Measurements from ENCODE around the gene NUDT14. TPM values are rescaled to one million over a fixed set of nuclear protein-coding genes. Genes with fewer than 3 reads are reported as not detected.
A peak's percentile ranks its signal among the peaks of the same experiment; 100 is the strongest.

The NUDT14 gene
- total RNA-seq, 6 experiments from 2014 or later, result 9.0 to 27.4 (median 11.4) TPM

DNA sequence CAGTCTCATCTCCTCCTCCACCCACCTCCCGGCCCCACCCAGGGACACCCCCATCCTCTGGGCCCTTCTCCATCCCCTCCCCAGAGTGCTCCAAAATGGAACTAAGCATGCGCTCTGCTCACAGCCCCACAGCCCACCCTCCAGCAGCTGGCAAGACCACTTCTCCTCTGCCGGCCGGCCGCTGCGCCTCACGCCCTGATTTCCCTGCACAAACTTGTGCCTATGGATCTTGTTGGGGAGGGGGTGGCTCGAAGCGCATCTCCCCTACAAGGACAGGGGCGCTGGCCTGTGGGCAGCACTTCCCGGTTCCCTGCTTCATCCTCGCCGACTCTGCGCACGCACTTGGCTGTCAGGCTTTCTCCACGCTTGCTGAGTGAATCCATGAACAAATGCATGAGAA lies 19.5 kb upstream of the NUDT14 start:
- ATAC-seq, result no peak
- TF ChIP-seq, protein P1, sequence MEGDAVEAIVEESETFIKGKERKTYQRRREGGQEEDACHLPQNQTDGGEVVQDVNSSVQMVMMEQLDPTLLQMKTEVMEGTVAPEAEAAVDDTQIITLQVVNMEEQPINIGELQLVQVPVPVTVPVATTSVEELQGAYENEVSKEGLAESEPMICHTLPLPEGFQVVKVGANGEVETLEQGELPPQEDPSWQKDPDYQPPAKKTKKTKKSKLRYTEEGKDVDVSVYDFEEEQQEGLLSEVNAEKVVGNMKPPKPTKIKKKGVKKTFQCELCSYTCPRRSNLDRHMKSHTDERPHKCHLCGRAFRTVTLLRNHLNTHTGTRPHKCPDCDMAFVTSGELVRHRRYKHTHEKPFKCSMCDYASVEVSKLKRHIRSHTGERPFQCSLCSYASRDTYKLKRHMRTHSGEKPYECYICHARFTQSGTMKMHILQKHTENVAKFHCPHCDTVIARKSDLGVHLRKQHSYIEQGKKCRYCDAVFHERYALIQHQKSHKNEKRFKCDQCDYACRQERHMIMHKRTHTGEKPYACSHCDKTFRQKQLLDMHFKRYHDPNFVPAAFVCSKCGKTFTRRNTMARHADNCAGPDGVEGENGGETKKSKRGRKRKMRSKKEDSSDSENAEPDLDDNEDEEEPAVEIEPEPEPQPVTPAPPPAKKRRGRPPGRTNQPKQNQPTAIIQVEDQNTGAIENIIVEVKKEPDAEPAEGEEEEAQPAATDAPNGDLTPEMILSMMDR (IDR thresholded peaks at IDR 0.05), result no peak
- TF ChIP-seq POLR2A (IDR thresholded peaks at IDR 0.05), result no peak
- H3K4me3 ChIP-seq, result no peak overlapping the region
- H3K27me3 ChIP-seq, result peaks cover 0 to 7% of the 10 kb centered on the region in 2 donors
- intact Hi-C loops (cut with DNase I), result loop anchor here (5.0 to 10.0 kb wide), 2 partner anchors 84 to 152 kb away; no protein-coding TSS in a partner anchor
- no peak for DNase-seq
- WGBS (ENCODE audit: insufficient coverage, low coverage, low lambda C conversion rate, missing lambda C conversion rate), result 65% methylated on average over 10 of the region's 16 CpGs
- H3K4me1 ChIP-seq, result peaks cover 0 to 20% (median 9%) of the 10 kb centered on the region in 4 donors
- no peaks in the 10 kb centered on the region for H3K36me3 ChIP-seq
- H3K27ac ChIP-seq, result no peak overlapping the region
- no peaks in the 10 kb centered on the region for H3K9me3 ChIP-seq

DNA sequence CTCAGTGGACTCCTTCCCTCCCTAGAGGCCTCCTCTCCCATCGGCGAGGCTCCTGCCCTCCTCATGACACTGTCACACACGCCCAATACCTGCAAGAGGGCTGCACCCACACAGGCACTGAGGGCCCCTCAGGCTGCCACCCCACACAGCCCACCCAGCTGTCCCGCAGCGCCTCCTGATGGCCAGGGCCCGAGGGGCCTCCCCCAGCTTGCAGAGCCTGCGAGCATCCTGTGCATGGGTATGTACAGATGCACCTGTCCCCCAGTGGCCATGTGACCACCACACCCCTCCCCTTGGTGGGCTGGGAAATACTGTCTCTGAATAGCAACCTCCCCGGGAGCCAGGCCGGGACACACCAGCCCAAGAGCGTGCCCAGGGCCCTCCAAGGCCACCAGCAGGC lies 19.0 kb upstream of the NUDT14 start:
- 17% methylated on average over 1 of the region's 10 CpGs for WGBS (ENCODE audit: insufficient coverage, low coverage, low lambda C conversion rate, missing lambda C conversion rate)
- DNase-seq, result no peak
- TF ChIP-seq, protein P1 (IDR thresholded peaks at IDR 0.05), result no peak
- TF ChIP-seq POLR2A (IDR thresholded peaks at IDR 0.05), result no peak
- H3K27ac ChIP-seq, result no peak overlapping the region
- no peaks in the 10 kb centered on the region for H3K36me3 ChIP-seq
- ATAC-seq, result no peak
- intact Hi-C loops (cut with DNase I), result loop anchor here (5.0 to 10.0 kb wide), 2 partner anchors 85 to 152 kb away; no protein-coding TSS in a partner anchor
- peaks cover 0 to 7% of the 10 kb centered on the region in 2 donors for H3K27me3 ChIP-seq
- peaks cover 0 to 15% (median 6%) of the 10 kb centered on the region in 4 donors for H3K4me1 ChIP-seq
- no peak overlapping the region for H3K4me3 ChIP-seq
- H3K9me3 ChIP-seq, result no peaks in the 10 kb centered on the region

DNA sequence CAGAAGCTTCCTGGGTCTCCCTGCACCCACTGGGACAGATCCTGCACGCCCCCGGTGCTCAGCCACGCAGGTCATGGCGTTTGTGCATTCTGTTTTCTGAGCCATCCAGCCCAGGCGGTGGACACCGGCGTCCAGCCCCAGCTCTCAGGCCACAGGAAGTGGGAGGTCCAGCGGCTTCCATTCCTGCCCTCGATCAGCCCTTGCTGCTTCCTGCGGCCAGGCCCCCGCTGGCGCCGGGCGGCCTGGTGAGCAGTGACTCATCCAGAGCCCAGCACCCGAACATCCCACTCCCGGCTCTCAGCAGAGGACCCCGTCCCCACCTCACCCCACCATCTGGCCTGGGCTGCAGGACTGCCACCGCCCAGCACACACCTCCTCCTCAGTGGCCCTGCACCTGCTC lies 18.0 kb upstream of the NUDT14 start:
- Histone ChIP-seq H3K9me3 (no peaks in the 10 kb centered on the region), H3K4me1 (peaks cover 0 to 8% (median 3%) of the 10 kb centered on the region in 4 donors), H3K27ac (no peak overlapping the region), H3K36me3 (no peaks in the 10 kb centered on the region), H3K27me3 (peaks cover 0 to 7% of the 10 kb centered on the region in 2 donors), H3K4me3 (no peak overlapping the region)
- peak in 1 of 3 donors; percentile 62 for DNase-seq
- 67% methylated on average over 1 of the region's 18 CpGs for WGBS (ENCODE audit: insufficient coverage, low coverage, low lambda C conversion rate, missing lambda C conversion rate)
- peak; percentile 34 to 55 (median 50) for ATAC-seq
- TF ChIP-seq, protein P1 (IDR thresholded peaks at IDR 0.05), result no peak
- no peak for TF ChIP-seq POLR2A (IDR thresholded peaks at IDR 0.05)
- intact Hi-C loops (cut with DNase I), result no loop called here

DNA sequence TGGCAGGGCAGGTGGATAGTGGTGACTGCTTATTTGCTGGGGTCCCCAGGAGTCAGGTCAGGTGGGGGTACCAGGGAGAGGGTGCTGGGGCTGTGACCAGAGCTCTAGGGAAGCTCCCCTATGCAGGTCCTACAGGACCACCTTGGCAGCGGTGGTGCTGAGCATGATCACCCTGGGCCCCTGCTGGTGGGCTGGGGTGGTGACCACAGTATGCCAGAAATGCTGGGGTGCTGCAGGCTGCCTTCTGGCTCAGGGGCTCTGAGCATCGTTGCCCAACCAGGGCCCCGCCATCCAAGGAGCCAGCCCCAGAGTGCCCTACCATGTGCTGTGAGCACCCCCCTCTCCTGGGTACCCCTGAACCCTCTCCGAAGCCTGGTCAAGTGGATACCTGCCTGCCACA lies 17.5 kb upstream of the NUDT14 start:
- H3K27ac ChIP-seq, result no peak overlapping the region
- H3K27me3 ChIP-seq, result peaks cover 0 to 7% of the 10 kb centered on the region in 2 donors
- H3K4me1 ChIP-seq, result peaks cover 0 to 5% (median under 1%) of the 10 kb centered on the region in 4 donors
- H3K36me3 ChIP-seq, result no peaks in the 10 kb centered on the region
- ATAC-seq (no peak), DNase-seq (no peak)
- intact Hi-C loops (cut with DNase I), result no loop called here
- H3K4me3 ChIP-seq, result no peak overlapping the region
- no CpG with 5 or more reads among the region's 4 CpGs for WGBS (ENCODE audit: insufficient coverage, low coverage, low lambda C conversion rate, missing lambda C conversion rate)
- TF ChIP-seq, protein P1 (IDR thresholded peaks at IDR 0.05), result no peak
- TF ChIP-seq POLR2A (IDR thresholded peaks at IDR 0.05), result no peak
- no peaks in the 10 kb centered on the region for H3K9me3 ChIP-seq
